Measurements from ENCODE around the gene GLRX. TPM values are rescaled to one million over a fixed set of nuclear protein-coding genes. Genes with fewer than 3 reads are reported as not detected.

Gene GLRX
- total and polyA plus RNA-seq, 10 of the 15 experiments (the other 5 are each of a cell fraction or from before 2014, with no cell fraction given), result 63.0 to 366 (median 186) TPM

DNA sequence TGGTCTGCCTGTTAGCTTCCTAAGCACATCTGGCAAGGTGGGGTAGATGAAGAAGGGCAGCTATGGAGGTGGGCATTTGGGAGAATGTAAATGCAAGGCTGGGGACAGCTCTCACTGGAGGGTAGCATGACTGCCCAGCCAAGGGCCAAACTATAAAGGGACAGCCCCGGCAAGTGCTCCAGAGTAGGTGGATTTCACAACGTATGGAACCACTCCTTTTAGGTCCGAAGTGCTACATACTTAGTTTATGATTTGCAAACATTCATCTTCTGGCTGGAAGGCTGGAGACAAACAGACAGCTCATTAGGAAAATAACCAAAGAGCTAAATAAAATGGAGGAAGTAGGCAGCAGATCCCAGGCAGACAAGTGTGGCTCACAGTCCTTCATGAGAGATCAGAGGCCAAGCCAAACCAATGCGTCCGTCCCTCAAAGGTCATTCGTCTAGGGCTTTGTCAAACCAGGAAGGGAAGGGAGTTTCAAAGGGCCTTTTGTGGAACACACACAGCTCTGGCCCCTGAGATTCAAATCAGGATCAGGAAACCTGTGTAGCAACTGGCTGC lies 42.5 kb upstream of the GLRX start:
- in situ Hi-C loops (cut with MboI), result loop anchor here (5.0 kb wide), 1 partner anchor 92 kb away; no protein-coding TSS in a partner anchor
- Histone ChIP-seq H3K27ac (ENCODE audit: control insufficient read depth, insufficient read depth) (no peak overlapping the region), H4K20me1 (ENCODE audit: control insufficient read depth, insufficient read depth) (no peaks in the 10 kb centered on the region), H3K4me2 (ENCODE audit: control insufficient read depth, insufficient read depth) (no peak overlapping the region), H3K79me2 (ENCODE audit: control insufficient read depth, insufficient read depth, low read length) (no peaks in the 10 kb centered on the region), H3K9me3 (replicated peaks; ENCODE audit: control insufficient read depth, insufficient read depth, low read length) (no peaks in the 10 kb centered on the region; the same call in 2 of the 3 replicates), H3K27me3 (replicated peaks in 1 of 2; ENCODE audit: control insufficient read depth in 2 of 2, insufficient read depth in 2 of 2, low read length in 1 of 2) (no peaks in the 10 kb centered on the region), H3K9ac (ENCODE audit: control insufficient read depth, insufficient read depth, low read length) (no peak overlapping the region), H3K4me1 (ENCODE audit: control insufficient read depth, insufficient read depth, low read length) (peaks cover 30% of the 10 kb centered on the region), H3K4me3 (no peak overlapping the region), H2AFZ (ENCODE audit: control insufficient read depth, low read depth, low read length) (no peak overlapping the region), H3K36me3 (ENCODE audit: control insufficient read depth in 2 of 2, insufficient read depth in 2 of 2, low read length in 1 of 2) (no peaks in the 10 kb centered on the region)
- no peak for ATAC-seq
- no peak for FAIRE-seq
- intact Hi-C loops (cut with micrococcal nuclease; ENCODE audit: unreplicated experiment), result no loop called here
- ChIA-PET CTCF (interaction anchor here (1.0 to 20.1 kb wide), 8 partner anchors 9 to 738 kb away, joined by 3 to 360 read pairs (median 4); no protein-coding TSS in a partner anchor), RAD21 (ENCODE audit: unreplicated experiment) (interaction anchor here (0.8 to 13.6 kb wide), 5 partner anchors 13 to 475 kb away, joined by 3 to 182 read pairs (median 3); no protein-coding TSS in a partner anchor), POLR2A (interaction anchor here (0.5 to 1.5 kb wide), 3 partner anchors 9 to 67 kb away, joined by 3 to 4 read pairs (median 3); no protein-coding TSS in a partner anchor), SMC1A (ENCODE audit: uncharacterized antibody, unreplicated experiment) (interaction anchor here (1.0 to 18.3 kb wide), 11 partner anchors 9 to 473 kb away, joined by 3 to 289 read pairs (median 5); no protein-coding TSS in a partner anchor)
- no TSS peak for BruUV-seq (replicated peaks)
- 46% methylated on average over 6 of the region's 6 CpGs for WGBS (ENCODE audit: insufficient coverage, insufficient replicate concordance, low lambda C conversion rate, missing lambda C conversion rate)
- no peak for DNase-seq (ENCODE audit: low read depth, low spot score)
- TF ChIP-seq EZH2 (IDR thresholded peaks at IDR 0.05; ENCODE audit: borderline replicate concordance, control insufficient read depth, low read depth, low read length) (no peak), YBX1 (IDR thresholded peaks at IDR 0.05) (no peak), ZSCAN29 (IDR thresholded peaks at IDR 0.05) (no peak), TCF3 (IDR thresholded peaks at IDR 0.05; ENCODE audit: borderline replicate concordance, insufficient read depth, low read depth, low read length) (no peak), ETV6 (conservative IDR thresholded peaks at IDR 0.05 in 1 of 2, IDR thresholded peaks at IDR 0.05 in 1 of 2; ENCODE audit: borderline replicate concordance in 1 of 2, low read depth in 1 of 2) (no peak), HDAC2 (IDR thresholded peaks at IDR 0.05) (no peak)
- TF ChIP-seq, protein P1, sequence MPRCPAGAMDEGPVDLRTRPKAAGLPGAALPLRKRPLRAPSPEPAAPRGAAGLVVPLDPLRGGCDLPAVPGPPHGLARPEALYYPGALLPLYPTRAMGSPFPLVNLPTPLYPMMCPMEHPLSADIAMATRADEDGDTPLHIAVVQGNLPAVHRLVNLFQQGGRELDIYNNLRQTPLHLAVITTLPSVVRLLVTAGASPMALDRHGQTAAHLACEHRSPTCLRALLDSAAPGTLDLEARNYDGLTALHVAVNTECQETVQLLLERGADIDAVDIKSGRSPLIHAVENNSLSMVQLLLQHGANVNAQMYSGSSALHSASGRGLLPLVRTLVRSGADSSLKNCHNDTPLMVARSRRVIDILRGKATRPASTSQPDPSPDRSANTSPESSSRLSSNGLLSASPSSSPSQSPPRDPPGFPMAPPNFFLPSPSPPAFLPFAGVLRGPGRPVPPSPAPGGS (IDR thresholded peaks at IDR 0.05; ENCODE audit: borderline replicate concordance, insufficient read depth, low read depth, low read length, poor library complexity, severe bottlenecking), result no peak
